Measurements from ENCODE around the gene C1QTNF1.

DNA sequence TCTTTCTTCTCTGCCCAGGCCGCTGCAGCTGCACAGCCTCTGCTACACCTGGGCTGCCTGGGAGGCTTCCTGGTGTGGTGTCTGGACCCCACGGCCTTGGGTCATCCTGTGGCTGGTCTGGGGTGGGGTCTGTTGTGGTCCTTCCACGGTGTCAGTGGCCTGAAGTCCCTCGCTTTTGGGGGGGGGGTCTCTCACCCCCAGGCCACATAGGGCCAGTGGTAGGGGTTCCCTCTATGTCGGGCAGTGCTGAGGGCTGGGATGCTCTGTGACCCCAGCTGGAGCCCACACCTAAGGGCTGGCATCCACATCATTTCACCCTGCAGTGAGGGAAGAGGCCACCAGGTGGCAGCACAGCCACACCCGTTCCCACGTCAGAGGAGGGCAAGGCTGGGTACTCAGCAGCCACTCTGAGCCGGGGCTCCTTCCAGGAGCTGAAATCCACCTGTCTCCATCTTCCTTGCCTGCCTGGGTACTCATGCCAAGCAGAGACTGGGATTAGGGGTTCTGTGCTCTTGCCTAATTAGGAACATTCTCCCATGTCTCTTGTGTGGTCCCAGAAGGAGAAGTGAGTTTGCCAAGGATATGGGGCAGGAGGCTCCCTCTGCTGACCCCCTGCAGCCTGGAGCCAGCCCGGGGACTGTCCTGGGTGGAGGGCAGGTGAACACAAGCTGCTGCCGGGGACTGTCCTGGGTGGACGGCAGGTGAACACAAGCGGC lies 63.6 kb downstream of the C1QTNF1 start:
- TF ChIP-seq, protein P1, sequence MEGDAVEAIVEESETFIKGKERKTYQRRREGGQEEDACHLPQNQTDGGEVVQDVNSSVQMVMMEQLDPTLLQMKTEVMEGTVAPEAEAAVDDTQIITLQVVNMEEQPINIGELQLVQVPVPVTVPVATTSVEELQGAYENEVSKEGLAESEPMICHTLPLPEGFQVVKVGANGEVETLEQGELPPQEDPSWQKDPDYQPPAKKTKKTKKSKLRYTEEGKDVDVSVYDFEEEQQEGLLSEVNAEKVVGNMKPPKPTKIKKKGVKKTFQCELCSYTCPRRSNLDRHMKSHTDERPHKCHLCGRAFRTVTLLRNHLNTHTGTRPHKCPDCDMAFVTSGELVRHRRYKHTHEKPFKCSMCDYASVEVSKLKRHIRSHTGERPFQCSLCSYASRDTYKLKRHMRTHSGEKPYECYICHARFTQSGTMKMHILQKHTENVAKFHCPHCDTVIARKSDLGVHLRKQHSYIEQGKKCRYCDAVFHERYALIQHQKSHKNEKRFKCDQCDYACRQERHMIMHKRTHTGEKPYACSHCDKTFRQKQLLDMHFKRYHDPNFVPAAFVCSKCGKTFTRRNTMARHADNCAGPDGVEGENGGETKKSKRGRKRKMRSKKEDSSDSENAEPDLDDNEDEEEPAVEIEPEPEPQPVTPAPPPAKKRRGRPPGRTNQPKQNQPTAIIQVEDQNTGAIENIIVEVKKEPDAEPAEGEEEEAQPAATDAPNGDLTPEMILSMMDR (IDR thresholded peaks at IDR 0.05), result peak; percentile 92
- no peak for TF ChIP-seq EZH2 (IDR thresholded peaks at IDR 0.05; ENCODE audit: borderline replicate concordance, insufficient read depth, low read depth, low read length, poor library complexity, severe bottlenecking)

Measured in B cell (primary cell).